KMS-11 (cell line): ENCODE results near the gene WNT3A.

Source experiments
- H2AFZ ChIP-seq: fragments of 200-600 bp; sonication (generic); 2 replicates; pipeline ENCODE4 v1.6.1; 2016; ENCODE audit warnings: antibody characterized with exemption, mixed run types, low read depth
- H3K27ac ChIP-seq: fragments of 200-600 bp; sonication (generic); 2 replicates; pipeline ENCODE4 v1.6.1; 2016; ENCODE audit warnings: mild to moderate bottlenecking, mixed run types
- H3K27me3 ChIP-seq: fragments of 200-600 bp; sonication (generic); 2 replicates; pipeline ENCODE4 v1.6.1; 2017; ENCODE audit warnings: mild to moderate bottlenecking, low read depth, mixed run types, moderate library complexity; ENCODE audit not compliant: insufficient read depth
- H3K36me3 ChIP-seq: fragments of 200-600 bp; sonication (generic); 2 replicates; pipeline ENCODE4 v1.6.1; 2017; ENCODE audit warnings: mild to moderate bottlenecking, mixed run types; ENCODE audit not compliant: insufficient read depth
- H3K4me1 ChIP-seq: fragments of 200-600 bp; sonication (generic); 2 replicates; pipeline ENCODE4 v1.6.1; 2016; ENCODE audit warnings: mild to moderate bottlenecking, low read depth, mixed run types; ENCODE audit not compliant: poor library complexity, severe bottlenecking
- H3K4me2 ChIP-seq: fragments of 200-600 bp; sonication (generic); 2 replicates; pipeline ENCODE4 v1.7.0; 2016; ENCODE audit warnings: mild to moderate bottlenecking, mixed run types
- H3K4me3 ChIP-seq: fragments of 200-600 bp; sonication (generic); IDR thresholded peaks from 2 replicates; pipeline ENCODE4 v1.6.1; 2017; ENCODE audit warnings: low read depth, low read length, mixed read lengths; ENCODE audit not compliant: insufficient read depth
- H3K79me2 ChIP-seq: fragments of 200-600 bp; sonication (generic); 2 replicates; pipeline ENCODE4 v1.6.1; 2016; ENCODE audit warnings: low read depth, mixed run types; ENCODE audit not compliant: insufficient read depth
- H3K9ac ChIP-seq: fragments of 200-600 bp; sonication (generic); 2 replicates; pipeline ENCODE4 v1.6.1; 2016; ENCODE audit warnings: mild to moderate bottlenecking, mixed run types
- H4K20me1 ChIP-seq: fragments of 200-600 bp; sonication (generic); 2 replicates; pipeline ENCODE4 v1.6.1; 2016; ENCODE audit warnings: mild to moderate bottlenecking, mixed run types; ENCODE audit not compliant: insufficient read depth
- TF ChIP-seq, protein P1 (sequence below): fragments of 200-600 bp; sonication (generic); conservative IDR thresholded peaks from 2 replicates; pipeline ENCODE4 v1.6.1; 2017; ENCODE audit warnings: low read depth, mild to moderate bottlenecking, antibody characterized with exemption, low read length, moderate library complexity, mixed read lengths

Gene WNT3A

DNA sequence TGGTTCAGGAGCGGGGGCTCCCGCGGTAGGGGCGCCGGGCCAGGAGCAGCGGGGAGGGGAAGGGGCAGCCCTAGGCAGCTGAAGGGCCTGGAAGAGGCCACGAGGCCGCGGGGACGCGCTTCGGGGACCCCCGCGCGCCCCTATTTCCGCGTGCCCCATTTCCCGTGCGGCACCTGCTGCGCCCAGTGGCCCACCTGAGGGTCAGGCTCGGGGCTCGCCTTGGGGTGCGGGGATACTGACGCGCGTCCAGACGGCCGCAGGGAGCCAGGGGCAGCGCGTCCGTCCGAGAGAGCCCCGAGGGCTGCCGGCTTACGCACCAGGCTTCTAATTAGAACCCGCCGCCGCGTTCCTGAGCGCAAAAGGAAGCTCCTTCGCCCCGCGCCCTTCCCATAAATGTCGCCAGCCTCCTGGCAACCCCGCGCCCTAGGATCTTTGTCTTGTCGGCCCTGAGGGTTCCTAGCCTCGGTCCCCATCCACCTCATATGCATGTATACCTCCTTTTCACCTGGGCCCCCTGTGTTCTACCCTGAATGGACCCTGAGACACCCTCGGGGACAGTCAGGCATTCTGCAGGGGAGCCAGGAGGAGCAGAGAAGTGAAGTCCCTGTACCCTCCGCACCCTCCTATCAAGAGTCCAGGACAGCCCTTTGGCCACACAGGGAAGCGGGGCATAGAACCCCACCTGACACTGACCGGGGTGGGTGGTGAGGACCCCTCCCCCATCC is 1.8 kb downstream of the WNT3A start:
- Histone ChIP-seq H3K9ac (no peak overlapping the region), H3K4me3 (no peak overlapping the region), H3K36me3 (no peaks in the 10 kb centered on the region), H3K27me3 (peaks cover 54% of the 10 kb centered on the region; the same call in 1 of the 2 replicates), H3K4me1 (peaks cover 3% of the 10 kb centered on the region), H4K20me1 (no peaks in the 10 kb centered on the region), H3K27ac (no peak overlapping the region), H3K79me2 (no peaks in the 10 kb centered on the region), H3K4me2 (no peak overlapping the region), H2AFZ (no peak overlapping the region)
- TF ChIP-seq, protein P1, sequence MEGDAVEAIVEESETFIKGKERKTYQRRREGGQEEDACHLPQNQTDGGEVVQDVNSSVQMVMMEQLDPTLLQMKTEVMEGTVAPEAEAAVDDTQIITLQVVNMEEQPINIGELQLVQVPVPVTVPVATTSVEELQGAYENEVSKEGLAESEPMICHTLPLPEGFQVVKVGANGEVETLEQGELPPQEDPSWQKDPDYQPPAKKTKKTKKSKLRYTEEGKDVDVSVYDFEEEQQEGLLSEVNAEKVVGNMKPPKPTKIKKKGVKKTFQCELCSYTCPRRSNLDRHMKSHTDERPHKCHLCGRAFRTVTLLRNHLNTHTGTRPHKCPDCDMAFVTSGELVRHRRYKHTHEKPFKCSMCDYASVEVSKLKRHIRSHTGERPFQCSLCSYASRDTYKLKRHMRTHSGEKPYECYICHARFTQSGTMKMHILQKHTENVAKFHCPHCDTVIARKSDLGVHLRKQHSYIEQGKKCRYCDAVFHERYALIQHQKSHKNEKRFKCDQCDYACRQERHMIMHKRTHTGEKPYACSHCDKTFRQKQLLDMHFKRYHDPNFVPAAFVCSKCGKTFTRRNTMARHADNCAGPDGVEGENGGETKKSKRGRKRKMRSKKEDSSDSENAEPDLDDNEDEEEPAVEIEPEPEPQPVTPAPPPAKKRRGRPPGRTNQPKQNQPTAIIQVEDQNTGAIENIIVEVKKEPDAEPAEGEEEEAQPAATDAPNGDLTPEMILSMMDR = no peak

DNA sequence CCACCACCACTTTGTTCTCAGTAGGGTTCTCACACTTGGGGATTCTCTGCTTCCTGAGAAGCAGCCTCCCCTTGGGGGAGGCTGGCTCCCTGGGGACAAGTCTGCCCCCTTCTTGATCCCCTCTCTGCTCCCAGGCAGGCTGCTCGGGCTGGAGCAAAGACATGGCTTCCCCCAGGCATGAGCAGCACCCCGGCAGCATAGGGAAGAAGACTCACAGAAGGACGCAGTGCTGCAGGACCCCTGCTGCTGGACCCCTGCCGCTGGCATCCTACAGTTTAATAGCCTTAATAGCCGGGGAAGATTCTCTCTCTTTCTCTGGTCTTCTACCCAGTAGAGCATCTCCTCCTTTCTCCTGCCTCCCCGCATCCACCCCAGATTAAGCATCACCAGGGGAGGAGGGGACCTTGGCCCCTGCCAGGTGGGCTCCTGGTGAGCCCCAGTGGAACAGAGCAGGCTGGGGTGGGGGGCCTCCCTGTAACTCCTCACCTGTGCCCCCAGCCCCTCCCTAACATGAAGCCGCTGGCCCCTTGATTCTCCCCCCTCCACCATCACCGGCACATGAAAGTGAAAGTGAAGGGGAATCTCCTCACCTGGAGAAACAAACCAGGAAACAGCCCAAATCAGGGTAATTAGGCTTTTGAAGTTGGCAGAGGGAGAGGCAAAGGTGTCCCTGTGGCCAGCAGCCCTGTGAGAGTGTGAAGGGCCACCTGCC is 2.5 kb downstream of the WNT3A start:
- Histone ChIP-seq H3K9ac (no peak overlapping the region), H3K36me3 (no peaks in the 10 kb centered on the region), H4K20me1 (no peaks in the 10 kb centered on the region), H3K4me1 (peaks cover 3% of the 10 kb centered on the region), H3K27me3 (peaks cover 54% of the 10 kb centered on the region; the same call in 1 of the 2 replicates), H3K79me2 (no peaks in the 10 kb centered on the region), H3K4me3 (no peak overlapping the region), H3K27ac (no peak overlapping the region), H2AFZ (no peak overlapping the region), H3K4me2 (no peak overlapping the region; the same call in 1 of the 2 replicates)
- TF ChIP-seq, protein P1 = no peak

DNA sequence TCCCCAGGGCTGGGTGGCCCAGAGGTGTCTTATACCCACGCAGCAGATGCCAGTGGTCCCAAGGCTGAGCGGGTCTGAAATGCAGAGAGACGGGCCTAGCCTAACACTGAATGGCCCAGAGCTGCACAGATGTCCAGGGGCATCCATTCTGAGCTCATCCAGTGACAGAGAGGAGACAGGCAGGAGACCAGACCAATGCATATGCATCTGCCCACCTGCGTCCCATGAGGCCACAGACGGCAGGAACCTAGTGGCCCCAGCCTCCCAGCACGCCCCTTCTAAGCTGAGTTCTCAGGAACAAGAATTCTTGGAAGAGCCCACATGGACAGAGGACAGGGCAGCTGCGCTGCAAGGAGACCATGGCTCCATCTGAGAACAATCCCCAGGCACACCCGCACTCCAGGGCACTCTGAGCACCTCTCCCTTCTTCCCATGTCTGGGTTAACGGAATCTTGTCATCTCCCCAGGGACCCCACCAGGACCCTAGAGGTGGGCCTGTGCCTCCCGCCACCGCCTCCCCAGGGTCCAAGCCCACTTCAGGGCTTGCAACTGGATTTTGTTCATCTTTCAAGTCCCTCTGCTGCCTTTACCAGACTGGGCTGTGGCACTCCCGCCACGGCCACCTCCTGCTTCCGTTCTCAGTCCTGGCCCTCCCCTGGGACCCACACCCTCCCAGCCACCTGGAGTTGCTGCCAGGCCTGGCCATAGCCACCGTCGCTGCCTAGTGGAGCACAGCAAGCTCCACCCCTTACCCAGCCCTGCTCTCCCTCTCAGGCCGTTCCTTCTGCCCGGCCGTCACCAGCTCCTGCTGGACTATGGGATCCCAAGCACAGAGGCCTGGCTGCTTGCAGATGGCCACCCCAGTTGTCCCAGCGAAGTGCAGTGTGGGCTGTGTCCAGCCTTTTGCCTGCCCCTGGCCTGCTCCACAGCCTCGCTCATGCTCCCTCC is 3.3 kb downstream of the WNT3A start:
- Histone ChIP-seq H3K79me2 (no peaks in the 10 kb centered on the region), H3K27ac (no peak overlapping the region), H4K20me1 (no peaks in the 10 kb centered on the region), H3K4me1 (peaks cover 3% of the 10 kb centered on the region), H3K27me3 (peaks cover 54% of the 10 kb centered on the region; the same call in 1 of the 2 replicates), H3K9ac (no peak overlapping the region), H3K4me2 (no peak overlapping the region), H3K36me3 (no peaks in the 10 kb centered on the region), H3K4me3 (no peak overlapping the region), H2AFZ (no peak overlapping the region)
- TF ChIP-seq, protein P1 = no peak

DNA sequence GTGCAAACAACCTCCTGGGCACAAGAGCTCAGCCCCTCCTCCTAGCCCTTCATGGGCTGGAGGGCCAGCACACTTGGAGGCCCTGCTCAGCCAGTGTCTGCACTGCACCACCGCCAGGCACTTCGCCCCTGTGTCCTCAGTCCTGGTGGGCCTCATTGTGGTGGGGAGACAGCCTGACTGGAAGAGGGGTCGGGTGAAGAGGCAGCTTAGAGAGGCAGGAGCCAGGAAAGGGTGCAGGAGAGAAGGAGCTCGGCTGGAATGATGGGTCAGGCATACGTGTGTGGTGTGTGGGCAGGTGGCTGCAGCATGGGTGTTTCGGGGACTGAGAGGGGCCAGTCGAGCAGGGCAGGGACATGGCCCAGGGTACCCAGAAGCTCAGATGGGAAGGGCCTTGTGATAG is 4.1 kb downstream of the WNT3A start:
- Histone ChIP-seq H3K4me2 (no peak overlapping the region), H3K4me3 (no peak overlapping the region), H3K27ac (no peak overlapping the region), H3K27me3 (peaks cover 47% of the 10 kb centered on the region; the same call in 1 of the 2 replicates), H3K4me1 (peaks cover 3% of the 10 kb centered on the region), H3K9ac (no peak overlapping the region), H3K36me3 (no peaks in the 10 kb centered on the region), H2AFZ (no peak overlapping the region), H4K20me1 (no peaks in the 10 kb centered on the region), H3K79me2 (no peaks in the 10 kb centered on the region)
- TF ChIP-seq, protein P1 = no peak
